Hepatocyte (in vitro differentiated cells): ENCODE data around the gene TBL1X. TPM values are rescaled to one million over a fixed set of nuclear protein-coding genes. Genes with fewer than 3 reads are reported as not detected.
"Not testable (repeated sequence)": the region's sequence is repeated elsewhere in the genome, so short reads cannot be mapped to it uniquely, and the experiment has no call there.

Experiments
- DNase-seq: peaks from one replicate; pipeline ENCODE4 v3.0.0-alpha.2; 2016; ENCODE audit warnings: low spot score
- H2AFZ ChIP-seq: fragments of 200-600 bp; sonication (generic); 2 replicates; pipeline ENCODE4 v1.6.0; 2016; ENCODE audit warnings: antibody characterized with exemption, mild to moderate bottlenecking
- H3K27ac ChIP-seq: fragments of 200-600 bp; sonication (generic); 2 replicates; pipeline ENCODE4 v1.5.1; 2016; ENCODE audit warnings: mild to moderate bottlenecking
- H3K27me3 ChIP-seq: fragments of 200-600 bp; sonication (generic); 2 replicates; pipeline ENCODE4 v1.6.1; 2016
- H3K36me3 ChIP-seq: fragments of 200-600 bp; sonication (generic); replicated peaks from 2 replicates; pipeline ENCODE4 v1.5.1; 2016; ENCODE audit warnings: low read depth; ENCODE audit not compliant: insufficient read depth
- H3K4me1 ChIP-seq: fragments of 200-600 bp; sonication (generic); 2 replicates; pipeline ENCODE4 v1.5.1; 2016; ENCODE audit warnings: mild to moderate bottlenecking, moderate library complexity; ENCODE audit not compliant: insufficient read depth
- H3K4me2 ChIP-seq: fragments of 200-600 bp; sonication (generic); 2 replicates; pipeline ENCODE4 v1.6.0; 2016
- H3K4me3 ChIP-seq: fragments of 200-600 bp; sonication (generic); 2 replicates; pipeline ENCODE4 v1.5.1; 2016; ENCODE audit warnings: mild to moderate bottlenecking
- H3K79me2 ChIP-seq: fragments of 200-600 bp; sonication (generic); 2 replicates; pipeline ENCODE4 v1.6.0; 2017; ENCODE audit warnings: mild to moderate bottlenecking
- H3K9me2 ChIP-seq: fragments of 200-600 bp; sonication (generic); replicated peaks from 2 replicates; pipeline ENCODE4 v1.6.0; 2017; ENCODE audit warnings: mild to moderate bottlenecking; ENCODE audit not compliant: insufficient read depth
- H3K9me3 ChIP-seq: fragments of 200-600 bp; sonication (generic); 2 replicates; pipeline ENCODE4 v1.5.1; 2016; ENCODE audit warnings: low read depth, mild to moderate bottlenecking
- H4K20me1 ChIP-seq: fragments of 200-600 bp; sonication (generic); 2 replicates; pipeline ENCODE4 v1.6.0; 2016; ENCODE audit warnings: mild to moderate bottlenecking; ENCODE audit not compliant: insufficient read depth, poor library complexity, severe bottlenecking
- CTCF ChIP-seq: fragments of 200-600 bp; sonication (generic); IDR thresholded peaks from 2 replicates; pipeline ENCODE4 v1.5.1; 2016; ENCODE audit warnings: antibody characterized with exemption, mild to moderate bottlenecking; ENCODE audit not compliant: poor library complexity
- EZH2 ChIP-seq: fragments of 200-600 bp; sonication (generic); IDR thresholded peaks from 2 replicates; pipeline ENCODE4 v1.6.1; 2016; ENCODE audit warnings: antibody characterized with exemption, mild to moderate bottlenecking, borderline replicate concordance
- EZH2phosphoT487 ChIP-seq: fragments of 200-600 bp; sonication (generic); IDR thresholded peaks from one replicate; pipeline ENCODE4 v1.6.1; 2018; ENCODE audit warnings: antibody characterized with exemption, mild to moderate bottlenecking, low read depth, moderate library complexity; ENCODE audit not compliant: unreplicated experiment, severe bottlenecking
- WGBS: methylation state at CpG from one replicate; pipeline ENCODE4 v1.1.6; 2016; ENCODE audit warnings: low lambda C conversion rate; ENCODE audit errors: missing lambda C conversion rate; 5-methylcytosine and 5-hydroxymethylcytosine counted together
- polyA plus RNA-seq: library from polyadenylated mRNA; unstranded; fragments of >200 nt; fragmentation: Nextera tagmentation; extraction: Ambion mirVana; gene quantifications from 2 replicates; pipeline ENCODE4 v1.2.1, GENCODE V29; 2016
- total RNA-seq: library from RNA; depleted of rRNA; stranded (reverse); fragments of >200 nt; gene quantifications from 2 replicates; pipeline ENCODE4 v1.2.3, GENCODE V29; 2014

TBL1X gene
- total and polyA plus RNA-seq, 2 experiments from 2014 or later: 14.9 to 16.0 TPM

GRCh38 chrX:9471571-9471985 lies 6.7 kb downstream of the TBL1X start:
- TF ChIP-seq CTCF (no peak), EZH2 (no peak), EZH2phosphoT487 (no peak)
- Histone ChIP-seq H3K9me3 (no peaks in the 10 kb centered on the region), H3K4me2 (peak overlapping the region; percentile 61), H3K27me3 (no peaks in the 10 kb centered on the region), H3K4me3 (no peak overlapping the region), H3K79me2 (peaks cover 96% of the 10 kb centered on the region), H2AFZ (no peak overlapping the region), H3K4me1 (peaks cover 10% of the 10 kb centered on the region), H4K20me1 (peaks cover 17% of the 10 kb centered on the region), H3K27ac (peak overlapping the region; percentile 31), H3K9me2 (no peaks in the 10 kb centered on the region), H3K36me3 (no peaks in the 10 kb centered on the region)
- DNase-seq: no peak
- 55% methylated on average over 12 of the region's 12 CpGs for whole genome bisulfite sequencing

- H2AFZ ChIP-seq: no peak overlapping the region
- peaks cover 92% of the 10 kb centered on the region for H3K79me2 ChIP-seq
- H3K36me3 ChIP-seq: no peaks in the 10 kb centered on the region
- H3K27ac ChIP-seq: no peak overlapping the region
- H3K27me3 ChIP-seq: no peaks in the 10 kb centered on the region
- peaks cover 7% of the 10 kb centered on the region for H4K20me1 ChIP-seq
- no peak for DNase-seq
- H3K4me3 ChIP-seq: no peak overlapping the region
- TF ChIP-seq CTCF (no peak), EZH2 (no peak), EZH2phosphoT487 (no peak)
- H3K4me2 ChIP-seq: no peak overlapping the region
- no peaks in the 10 kb centered on the region for H3K4me1 ChIP-seq
- H3K9me2 ChIP-seq: no peaks in the 10 kb centered on the region
- peaks cover 1% of the 10 kb centered on the region for H3K9me3 ChIP-seq
- 59% methylated on average over 2 of the region's 2 CpGs for WGBS
Observed at GRCh38 chrX:9473708-9474107, 8.8 kb downstream of the TBL1X start.

- not testable (repeated sequence) for H3K4me2 ChIP-seq, H3K4me1 ChIP-seq, H3K4me3 ChIP-seq, H2AFZ ChIP-seq, H3K36me3 ChIP-seq, H3K9me2 ChIP-seq, H3K27ac ChIP-seq, H3K9me3 ChIP-seq, H4K20me1 ChIP-seq, H3K27me3 ChIP-seq, DNase-seq
- peaks cover 86% of the 10 kb centered on the region for H3K79me2 ChIP-seq
- WGBS: 77% methylated on average over 4 of the region's 4 CpGs
Observed at GRCh38 chrX:9475417-9475816, 10.6 kb downstream of the TBL1X start.

GRCh38 chrX:9475984-9476383 lies 11.1 kb downstream of the TBL1X start:
- H3K9me2 ChIP-seq: no peaks in the 10 kb centered on the region
- H3K9me3 ChIP-seq: peaks cover 6% of the 10 kb centered on the region
- DNase-seq: no peak
- H3K36me3 ChIP-seq: no peaks in the 10 kb centered on the region
- WGBS: 80% methylated on average over 1 of the region's 1 CpG
- H3K4me3 ChIP-seq: no peak overlapping the region
- H3K79me2 ChIP-seq: peaks cover 86% of the 10 kb centered on the region
- H4K20me1 ChIP-seq: peaks cover 3% of the 10 kb centered on the region
- no peaks in the 10 kb centered on the region for H3K27me3 ChIP-seq
- TF ChIP-seq CTCF (no peak), EZH2phosphoT487 (no peak), EZH2 (no peak)
- no peak overlapping the region for H3K4me2 ChIP-seq
- no peak overlapping the region for H2AFZ ChIP-seq
- no peaks in the 10 kb centered on the region for H3K4me1 ChIP-seq
- no peak overlapping the region for H3K27ac ChIP-seq
